ENCODE data around the gene SHBG. TPM values are rescaled to one million over a fixed set of nuclear protein-coding genes. Genes with fewer than 3 reads are reported as not detected.

Gene SHBG
- total and polyA plus RNA-seq, 2 of the 8 experiments (the other 6 are each of a cell fraction or from before 2014, with no cell fraction given) = 1.1 to 1.2 TPM

DNA sequence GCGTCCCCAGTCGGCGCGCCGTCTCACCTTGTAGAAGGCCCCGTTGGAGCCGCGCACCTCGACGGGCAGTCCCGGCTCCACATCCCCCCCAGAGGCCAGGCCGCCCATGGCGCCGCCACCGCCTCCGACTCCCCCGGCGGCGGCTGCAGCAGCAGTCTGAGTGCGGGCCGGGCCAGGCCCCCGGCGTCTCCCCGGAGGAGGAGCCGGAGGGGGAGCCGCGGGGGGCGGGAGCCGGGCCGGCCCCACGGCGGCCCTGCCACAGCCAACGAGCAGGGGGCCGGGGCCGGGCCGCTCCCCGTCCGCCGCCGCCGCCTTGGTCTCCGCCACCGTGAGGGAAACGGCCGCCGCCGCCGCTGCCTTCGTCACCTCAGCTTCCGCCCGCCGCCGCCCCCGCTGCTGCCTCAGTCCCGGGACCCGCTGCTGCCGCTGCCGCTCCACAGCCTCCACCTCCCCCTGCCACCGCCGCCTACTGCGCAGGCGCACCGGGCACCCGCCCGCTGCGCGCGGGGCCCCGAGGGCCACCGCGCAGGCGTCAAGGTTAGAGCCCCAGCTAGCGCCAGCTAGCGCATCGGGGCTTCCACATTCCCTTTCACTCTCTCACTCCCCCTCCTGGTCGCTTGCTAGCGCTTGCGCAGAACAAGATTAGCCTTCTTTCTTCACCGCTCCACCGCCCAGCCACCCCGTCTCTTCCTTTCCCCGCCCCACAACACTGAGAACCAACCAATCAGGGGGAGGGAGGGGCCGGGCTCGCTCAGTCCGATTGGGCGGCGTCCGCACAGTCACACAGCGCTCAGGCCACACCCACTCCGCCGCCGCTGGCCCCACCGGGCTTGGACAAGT lies 15.3 kb upstream of the SHBG start, which contains the start of gene FXR2 (continued):
- TF ChIP-seq, protein P1, sequence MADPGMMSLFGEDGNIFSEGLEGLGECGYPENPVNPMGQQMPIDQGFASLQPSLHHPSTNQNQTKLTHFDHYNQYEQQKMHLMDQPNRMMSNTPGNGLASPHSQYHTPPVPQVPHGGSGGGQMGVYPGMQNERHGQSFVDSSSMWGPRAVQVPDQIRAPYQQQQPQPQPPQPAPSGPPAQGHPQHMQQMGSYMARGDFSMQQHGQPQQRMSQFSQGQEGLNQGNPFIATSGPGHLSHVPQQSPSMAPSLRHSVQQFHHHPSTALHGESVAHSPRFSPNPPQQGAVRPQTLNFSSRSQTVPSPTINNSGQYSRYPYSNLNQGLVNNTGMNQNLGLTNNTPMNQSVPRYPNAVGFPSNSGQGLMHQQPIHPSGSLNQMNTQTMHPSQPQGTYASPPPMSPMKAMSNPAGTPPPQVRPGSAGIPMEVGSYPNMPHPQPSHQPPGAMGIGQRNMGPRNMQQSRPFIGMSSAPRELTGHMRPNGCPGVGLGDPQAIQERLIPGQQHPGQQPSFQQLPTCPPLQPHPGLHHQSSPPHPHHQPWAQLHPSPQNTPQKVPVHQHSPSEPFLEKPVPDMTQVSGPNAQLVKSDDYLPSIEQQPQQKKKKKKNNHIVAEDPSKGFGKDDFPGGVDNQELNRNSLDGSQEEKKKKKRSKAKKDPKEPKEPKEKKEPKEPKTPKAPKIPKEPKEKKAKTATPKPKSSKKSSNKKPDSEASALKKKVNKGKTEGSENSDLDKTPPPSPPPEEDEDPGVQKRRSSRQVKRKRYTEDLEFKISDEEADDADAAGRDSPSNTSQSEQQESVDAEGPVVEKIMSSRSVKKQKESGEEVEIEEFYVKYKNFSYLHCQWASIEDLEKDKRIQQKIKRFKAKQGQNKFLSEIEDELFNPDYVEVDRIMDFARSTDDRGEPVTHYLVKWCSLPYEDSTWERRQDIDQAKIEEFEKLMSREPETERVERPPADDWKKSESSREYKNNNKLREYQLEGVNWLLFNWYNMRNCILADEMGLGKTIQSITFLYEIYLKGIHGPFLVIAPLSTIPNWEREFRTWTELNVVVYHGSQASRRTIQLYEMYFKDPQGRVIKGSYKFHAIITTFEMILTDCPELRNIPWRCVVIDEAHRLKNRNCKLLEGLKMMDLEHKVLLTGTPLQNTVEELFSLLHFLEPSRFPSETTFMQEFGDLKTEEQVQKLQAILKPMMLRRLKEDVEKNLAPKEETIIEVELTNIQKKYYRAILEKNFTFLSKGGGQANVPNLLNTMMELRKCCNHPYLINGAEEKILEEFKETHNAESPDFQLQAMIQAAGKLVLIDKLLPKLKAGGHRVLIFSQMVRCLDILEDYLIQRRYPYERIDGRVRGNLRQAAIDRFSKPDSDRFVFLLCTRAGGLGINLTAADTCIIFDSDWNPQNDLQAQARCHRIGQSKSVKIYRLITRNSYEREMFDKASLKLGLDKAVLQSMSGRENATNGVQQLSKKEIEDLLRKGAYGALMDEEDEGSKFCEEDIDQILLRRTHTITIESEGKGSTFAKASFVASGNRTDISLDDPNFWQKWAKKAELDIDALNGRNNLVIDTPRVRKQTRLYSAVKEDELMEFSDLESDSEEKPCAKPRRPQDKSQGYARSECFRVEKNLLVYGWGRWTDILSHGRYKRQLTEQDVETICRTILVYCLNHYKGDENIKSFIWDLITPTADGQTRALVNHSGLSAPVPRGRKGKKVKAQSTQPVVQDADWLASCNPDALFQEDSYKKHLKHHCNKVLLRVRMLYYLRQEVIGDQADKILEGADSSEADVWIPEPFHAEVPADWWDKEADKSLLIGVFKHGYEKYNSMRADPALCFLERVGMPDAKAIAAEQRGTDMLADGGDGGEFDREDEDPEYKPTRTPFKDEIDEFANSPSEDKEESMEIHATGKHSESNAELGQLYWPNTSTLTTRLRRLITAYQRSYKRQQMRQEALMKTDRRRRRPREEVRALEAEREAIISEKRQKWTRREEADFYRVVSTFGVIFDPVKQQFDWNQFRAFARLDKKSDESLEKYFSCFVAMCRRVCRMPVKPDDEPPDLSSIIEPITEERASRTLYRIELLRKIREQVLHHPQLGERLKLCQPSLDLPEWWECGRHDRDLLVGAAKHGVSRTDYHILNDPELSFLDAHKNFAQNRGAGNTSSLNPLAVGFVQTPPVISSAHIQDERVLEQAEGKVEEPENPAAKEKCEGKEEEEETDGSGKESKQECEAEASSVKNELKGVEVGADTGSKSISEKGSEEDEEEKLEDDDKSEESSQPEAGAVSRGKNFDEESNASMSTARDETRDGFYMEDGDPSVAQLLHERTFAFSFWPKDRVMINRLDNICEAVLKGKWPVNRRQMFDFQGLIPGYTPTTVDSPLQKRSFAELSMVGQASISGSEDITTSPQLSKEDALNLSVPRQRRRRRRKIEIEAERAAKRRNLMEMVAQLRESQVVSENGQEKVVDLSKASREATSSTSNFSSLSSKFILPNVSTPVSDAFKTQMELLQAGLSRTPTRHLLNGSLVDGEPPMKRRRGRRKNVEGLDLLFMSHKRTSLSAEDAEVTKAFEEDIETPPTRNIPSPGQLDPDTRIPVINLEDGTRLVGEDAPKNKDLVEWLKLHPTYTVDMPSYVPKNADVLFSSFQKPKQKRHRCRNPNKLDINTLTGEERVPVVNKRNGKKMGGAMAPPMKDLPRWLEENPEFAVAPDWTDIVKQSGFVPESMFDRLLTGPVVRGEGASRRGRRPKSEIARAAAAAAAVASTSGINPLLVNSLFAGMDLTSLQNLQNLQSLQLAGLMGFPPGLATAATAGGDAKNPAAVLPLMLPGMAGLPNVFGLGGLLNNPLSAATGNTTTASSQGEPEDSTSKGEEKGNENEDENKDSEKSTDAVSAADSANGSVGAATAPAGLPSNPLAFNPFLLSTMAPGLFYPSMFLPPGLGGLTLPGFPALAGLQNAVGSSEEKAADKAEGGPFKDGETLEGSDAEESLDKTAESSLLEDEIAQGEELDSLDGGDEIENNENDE (IDR thresholded peaks at IDR 0.05; ENCODE audit: insufficient replicate concordance, low read length) = no peak
- no peak for TF ChIP-seq CHD2 (IDR thresholded peaks at IDR 0.05; ENCODE audit: low read length)
- TF ChIP-seq SP4 (IDR thresholded peaks at IDR 0.05; ENCODE audit: low read length) = no peak; the same call in 1 of the 2 replicates
- peak; percentile 13; the same call in 1 of the 2 replicates for TF ChIP-seq SP2 (IDR thresholded peaks at IDR 0.05; ENCODE audit: low read length)
- no peak for TF ChIP-seq MAFK (IDR thresholded peaks at IDR 0.05; ENCODE audit: low read depth, low read length)
- TF ChIP-seq CTBP2 (IDR thresholded peaks at IDR 0.05; ENCODE audit: borderline replicate concordance, insufficient read depth, insufficient read length, low read length) = no peak
- no peak for TF ChIP-seq SUZ12 (IDR thresholded peaks at IDR 0.05; ENCODE audit: low read length)
- TF ChIP-seq RAD21 (IDR thresholded peaks at IDR 0.05 in 1 of 2, conservative IDR thresholded peaks at IDR 0.05 in 1 of 2; ENCODE audit: low read depth in 2 of 2, low read length in 2 of 2) = peak; percentile 14 to 29
- TF ChIP-seq NRF1 (IDR thresholded peaks at IDR 0.05; ENCODE audit: low read depth, low read length) = peak; percentile 85
